ENCODE measurements around the gene INPP5D.

The INPP5D gene

DNA sequence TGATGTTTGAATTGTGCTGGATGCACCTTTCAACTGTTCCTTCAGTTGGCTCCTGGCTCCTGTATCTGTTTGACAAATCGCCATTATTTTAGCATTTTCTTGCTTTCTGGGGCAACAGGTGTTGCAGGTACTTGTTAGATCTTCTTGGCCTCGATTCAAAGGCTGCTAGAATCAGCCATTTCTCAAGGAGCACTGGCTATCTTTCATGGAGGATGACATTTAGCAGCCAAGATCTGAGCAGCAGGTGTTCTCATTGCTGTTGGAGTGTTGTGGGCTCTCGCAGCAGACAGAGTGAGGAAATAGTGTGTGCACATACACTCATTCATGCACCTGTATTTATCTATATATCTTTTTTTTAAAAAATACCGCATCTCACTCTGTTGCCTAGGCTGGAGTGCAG, 52.2 kb downstream of the INPP5D start:
- H3K4me3 ChIP-seq (replicated peaks; ENCODE audit: insufficient read depth, low read length), result no peak overlapping the region
- no peaks in the 10 kb centered on the region for H3K27me3 ChIP-seq (ENCODE audit: insufficient read depth, poor library complexity, severe bottlenecking)
- TF ChIP-seq, protein P1, sequence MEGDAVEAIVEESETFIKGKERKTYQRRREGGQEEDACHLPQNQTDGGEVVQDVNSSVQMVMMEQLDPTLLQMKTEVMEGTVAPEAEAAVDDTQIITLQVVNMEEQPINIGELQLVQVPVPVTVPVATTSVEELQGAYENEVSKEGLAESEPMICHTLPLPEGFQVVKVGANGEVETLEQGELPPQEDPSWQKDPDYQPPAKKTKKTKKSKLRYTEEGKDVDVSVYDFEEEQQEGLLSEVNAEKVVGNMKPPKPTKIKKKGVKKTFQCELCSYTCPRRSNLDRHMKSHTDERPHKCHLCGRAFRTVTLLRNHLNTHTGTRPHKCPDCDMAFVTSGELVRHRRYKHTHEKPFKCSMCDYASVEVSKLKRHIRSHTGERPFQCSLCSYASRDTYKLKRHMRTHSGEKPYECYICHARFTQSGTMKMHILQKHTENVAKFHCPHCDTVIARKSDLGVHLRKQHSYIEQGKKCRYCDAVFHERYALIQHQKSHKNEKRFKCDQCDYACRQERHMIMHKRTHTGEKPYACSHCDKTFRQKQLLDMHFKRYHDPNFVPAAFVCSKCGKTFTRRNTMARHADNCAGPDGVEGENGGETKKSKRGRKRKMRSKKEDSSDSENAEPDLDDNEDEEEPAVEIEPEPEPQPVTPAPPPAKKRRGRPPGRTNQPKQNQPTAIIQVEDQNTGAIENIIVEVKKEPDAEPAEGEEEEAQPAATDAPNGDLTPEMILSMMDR (IDR thresholded peaks at IDR 0.05; ENCODE audit: insufficient read depth, low read length), result no peak
- TF ChIP-seq GABPA (IDR thresholded peaks at IDR 0.05; ENCODE audit: low read depth) (no peak), SPI1 (IDR thresholded peaks at IDR 0.05; ENCODE audit: borderline replicate concordance, low read depth) (no peak), POLR2AphosphoS5 (IDR thresholded peaks at IDR 0.05; ENCODE audit: low read depth) (no peak)
- TF ChIP-seq, protein P2, sequence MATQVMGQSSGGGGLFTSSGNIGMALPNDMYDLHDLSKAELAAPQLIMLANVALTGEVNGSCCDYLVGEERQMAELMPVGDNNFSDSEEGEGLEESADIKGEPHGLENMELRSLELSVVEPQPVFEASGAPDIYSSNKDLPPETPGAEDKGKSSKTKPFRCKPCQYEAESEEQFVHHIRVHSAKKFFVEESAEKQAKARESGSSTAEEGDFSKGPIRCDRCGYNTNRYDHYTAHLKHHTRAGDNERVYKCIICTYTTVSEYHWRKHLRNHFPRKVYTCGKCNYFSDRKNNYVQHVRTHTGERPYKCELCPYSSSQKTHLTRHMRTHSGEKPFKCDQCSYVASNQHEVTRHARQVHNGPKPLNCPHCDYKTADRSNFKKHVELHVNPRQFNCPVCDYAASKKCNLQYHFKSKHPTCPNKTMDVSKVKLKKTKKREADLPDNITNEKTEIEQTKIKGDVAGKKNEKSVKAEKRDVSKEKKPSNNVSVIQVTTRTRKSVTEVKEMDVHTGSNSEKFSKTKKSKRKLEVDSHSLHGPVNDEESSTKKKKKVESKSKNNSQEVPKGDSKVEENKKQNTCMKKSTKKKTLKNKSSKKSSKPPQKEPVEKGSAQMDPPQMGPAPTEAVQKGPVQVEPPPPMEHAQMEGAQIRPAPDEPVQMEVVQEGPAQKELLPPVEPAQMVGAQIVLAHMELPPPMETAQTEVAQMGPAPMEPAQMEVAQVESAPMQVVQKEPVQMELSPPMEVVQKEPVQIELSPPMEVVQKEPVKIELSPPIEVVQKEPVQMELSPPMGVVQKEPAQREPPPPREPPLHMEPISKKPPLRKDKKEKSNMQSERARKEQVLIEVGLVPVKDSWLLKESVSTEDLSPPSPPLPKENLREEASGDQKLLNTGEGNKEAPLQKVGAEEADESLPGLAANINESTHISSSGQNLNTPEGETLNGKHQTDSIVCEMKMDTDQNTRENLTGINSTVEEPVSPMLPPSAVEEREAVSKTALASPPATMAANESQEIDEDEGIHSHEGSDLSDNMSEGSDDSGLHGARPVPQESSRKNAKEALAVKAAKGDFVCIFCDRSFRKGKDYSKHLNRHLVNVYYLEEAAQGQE (IDR thresholded peaks at IDR 0.05; ENCODE audit: insufficient replicate concordance, low read depth), result no peak
- DNase-seq (ENCODE audit: low read depth in 1 of 2, low spot score in 1 of 2), result no peak
- H3K27ac ChIP-seq (replicated peaks), result no peak overlapping the region

DNA sequence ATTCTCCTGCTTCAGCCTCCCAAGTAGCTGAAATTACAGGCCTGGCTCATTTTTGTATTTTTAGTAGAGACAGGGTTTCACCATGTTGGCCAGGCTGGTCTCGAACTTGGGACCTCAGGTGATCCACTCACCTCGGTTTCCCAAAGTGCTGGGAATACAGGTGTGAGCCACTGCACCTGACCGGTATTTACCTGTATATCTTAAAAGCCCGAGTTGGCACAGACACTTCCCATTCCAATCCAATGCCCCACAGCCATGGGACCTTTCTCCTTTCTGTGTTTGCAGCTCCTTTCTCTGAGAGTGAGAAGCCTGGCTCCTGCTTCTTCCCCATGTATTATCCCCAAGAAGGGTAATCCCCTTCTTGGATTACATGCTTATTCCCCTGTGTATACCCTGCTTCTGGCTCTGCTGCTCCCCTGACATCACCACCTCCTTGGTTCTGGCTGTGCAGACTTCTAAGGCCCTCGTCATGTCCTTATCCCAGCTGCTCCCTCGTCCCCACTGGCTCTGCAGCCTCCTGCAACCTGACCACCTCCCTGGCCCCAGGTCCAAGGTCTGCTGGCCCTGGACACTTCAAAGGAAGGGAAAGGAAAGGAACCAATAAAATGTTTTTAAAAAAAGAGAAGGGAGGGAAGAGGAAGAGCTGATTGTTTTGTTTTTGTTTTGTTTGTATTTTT, 52.8 kb downstream of the INPP5D start:
- no peak for TF ChIP-seq SPI1 (IDR thresholded peaks at IDR 0.05; ENCODE audit: borderline replicate concordance, low read depth)
- TF ChIP-seq GABPA (IDR thresholded peaks at IDR 0.05; ENCODE audit: low read depth), result no peak
- TF ChIP-seq, protein P1 (IDR thresholded peaks at IDR 0.05; ENCODE audit: insufficient read depth, low read length), result no peak
- TF ChIP-seq POLR2AphosphoS5 (IDR thresholded peaks at IDR 0.05; ENCODE audit: low read depth), result no peak
- DNase-seq (ENCODE audit: low read depth in 1 of 2, low spot score in 1 of 2), result no peak
- Histone ChIP-seq H3K27me3 (ENCODE audit: insufficient read depth, poor library complexity, severe bottlenecking) (no peaks in the 10 kb centered on the region), H3K27ac (replicated peaks) (no peak overlapping the region), H3K4me3 (replicated peaks; ENCODE audit: insufficient read depth, low read length) (no peak overlapping the region)

DNA sequence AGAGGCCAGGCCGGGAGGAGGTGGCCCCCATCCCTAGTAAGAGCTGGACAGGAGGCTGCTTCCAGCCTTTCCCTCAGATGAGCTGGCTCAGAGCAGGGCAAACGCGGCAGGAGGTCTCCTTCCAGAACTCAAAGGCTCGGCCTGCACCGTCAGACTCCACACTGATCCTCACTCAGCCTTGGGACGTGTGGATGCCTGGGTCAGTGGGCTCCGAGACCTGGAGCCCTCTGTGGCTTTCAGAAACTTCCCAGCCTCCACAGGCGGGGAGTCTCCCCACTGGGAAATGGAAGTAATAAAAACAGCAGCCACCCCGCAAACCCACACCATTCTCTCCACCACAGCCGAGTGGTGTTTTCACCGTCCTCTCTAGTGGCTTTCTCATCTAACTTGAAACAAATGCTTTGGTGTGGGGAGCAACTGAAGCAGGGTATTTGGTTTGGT, 54.3 kb downstream of the INPP5D start:
- TF ChIP-seq, protein P2 (IDR thresholded peaks at IDR 0.05; ENCODE audit: insufficient replicate concordance, low read depth), result no peak
- TF ChIP-seq POLR2AphosphoS5 (IDR thresholded peaks at IDR 0.05; ENCODE audit: low read depth) (no peak), SPI1 (IDR thresholded peaks at IDR 0.05; ENCODE audit: borderline replicate concordance, low read depth) (no peak), GABPA (IDR thresholded peaks at IDR 0.05; ENCODE audit: low read depth) (no peak)
- TF ChIP-seq, protein P1 (IDR thresholded peaks at IDR 0.05; ENCODE audit: insufficient read depth, low read length), result no peak
- no peak for DNase-seq (ENCODE audit: low read depth in 1 of 2, low spot score in 1 of 2)
- no peaks in the 10 kb centered on the region for H3K27me3 ChIP-seq (ENCODE audit: insufficient read depth, poor library complexity, severe bottlenecking)
- H3K27ac ChIP-seq (replicated peaks), result no peak overlapping the region
- H3K4me3 ChIP-seq (replicated peaks; ENCODE audit: insufficient read depth, low read length), result no peak overlapping the region

All from HL-60 (cell line).